SK-N-SH treated with all-trans-retinoic acid at 6 μM for 48 hours (cell line): Measurements from ENCODE around the gene TTC8.
A peak's percentile ranks its signal among the peaks of the same experiment; 100 is the strongest.

Experiments
- ATAC-seq: fragments of 200-7000 bp; cut with Tn5 transposase; 3 replicates; pipeline ENCODE4 v1.9.1; 2020; ENCODE audit warnings: mild to moderate bottlenecking, moderate library complexity
- ARNTL ChIP-seq: fragments of 450-650 bp; formaldehyde crosslinking; IDR thresholded peaks from 2 replicates; pipeline ENCODE4 v1.5.0; 2020; ENCODE audit warnings: low read depth, mild to moderate bottlenecking, moderate library complexity, borderline replicate concordance
- BACH2 ChIP-seq: fragments of 250-450 bp; sonication (Bioruptor Pico); IDR thresholded peaks from 2 replicates; pipeline ENCODE4 v1.9.0; 2021; ENCODE audit warnings: mild to moderate bottlenecking, borderline replicate concordance
- ESRRG ChIP-seq: fragments of 250-450 bp; sonication (Bioruptor Pico); IDR thresholded peaks from 2 replicates; pipeline ENCODE4 v1.6.1; 2021; ENCODE audit warnings: mild to moderate bottlenecking
- GLIS3 ChIP-seq: fragments of 250-450 bp; sonication (Bioruptor Pico); IDR thresholded peaks from 2 replicates; pipeline ENCODE4 v1.5.0; 2020; ENCODE audit warnings: mild to moderate bottlenecking, moderate library complexity
- ISL1 ChIP-seq: fragments of 250-450 bp; sonication (Bioruptor Pico); IDR thresholded peaks from 2 replicates; pipeline ENCODE4 v2.1.2; 2022; ENCODE audit warnings: mild to moderate bottlenecking, moderate library complexity
- OSR1 ChIP-seq: fragments of 250-450 bp; sonication (Bioruptor Pico); IDR thresholded peaks from 2 replicates; pipeline ENCODE4 v1.8.0; 2022; ENCODE audit warnings: moderate library complexity, mild to moderate bottlenecking, inconsistent platforms
- PPARA ChIP-seq: fragments of 250-450 bp; sonication (Bioruptor Pico); IDR thresholded peaks from 2 replicates; pipeline ENCODE4 v1.5.0; 2020; ENCODE audit warnings: mild to moderate bottlenecking, borderline replicate concordance
- RARB ChIP-seq: fragments of 250-450 bp; sonication (Bioruptor Pico); IDR thresholded peaks from 2 replicates; pipeline ENCODE4 v1.8.0; 2021; ENCODE audit warnings: mild to moderate bottlenecking, moderate library complexity
- SNAI2 ChIP-seq: fragments of 250-450 bp; sonication (Bioruptor Pico); IDR thresholded peaks from 2 replicates; pipeline ENCODE4 v1.5.0; 2020; ENCODE audit warnings: mild to moderate bottlenecking, moderate library complexity
- TCF4 ChIP-seq: fragments of 250-450 bp; sonication (Bioruptor Pico); IDR thresholded peaks from 2 replicates; pipeline ENCODE4 v1.8.0; 2021; ENCODE audit warnings: mild to moderate bottlenecking, moderate library complexity, borderline replicate concordance
- TOX ChIP-seq: fragments of 250-450 bp; sonication (Bioruptor Pico); IDR thresholded peaks from 2 replicates; pipeline ENCODE4 v1.8.0; 2021; ENCODE audit warnings: mild to moderate bottlenecking, moderate library complexity, borderline replicate concordance
- ZFP3 ChIP-seq: fragments of 250-450 bp; sonication (Bioruptor Pico); IDR thresholded peaks from 2 replicates; pipeline ENCODE4 v1.5.0; 2020; ENCODE audit warnings: mild to moderate bottlenecking, moderate library complexity
- ZFP30 ChIP-seq: fragments of 450-650 bp; formaldehyde crosslinking; IDR thresholded peaks from 2 replicates; pipeline ENCODE4 v1.5.0; 2022; ENCODE audit warnings: mild to moderate bottlenecking, moderate library complexity
- ZNF70 ChIP-seq: fragments of 450-650 bp; formaldehyde crosslinking; IDR thresholded peaks from 2 replicates; pipeline ENCODE4 v1.5.0; 2020; ENCODE audit warnings: mild to moderate bottlenecking, moderate library complexity
- ZNF8 ChIP-seq: fragments of 450-650 bp; formaldehyde crosslinking; IDR thresholded peaks from 2 replicates; pipeline ENCODE4 v1.5.0; 2020; ENCODE audit warnings: mild to moderate bottlenecking, moderate library complexity
- TF ChIP-seq, protein P1 (sequence below): fragments of 250-450 bp; sonication (Bioruptor Pico); IDR thresholded peaks from 2 replicates; pipeline ENCODE4 v1.5.0; 2020; ENCODE audit warnings: mild to moderate bottlenecking, moderate library complexity
- TF ChIP-seq, protein P2 (sequence below): fragments of 250-450 bp; sonication (Bioruptor Pico); IDR thresholded peaks from 2 replicates; pipeline ENCODE4 v1.5.1; 2020; ENCODE audit warnings: low read depth, mild to moderate bottlenecking, moderate library complexity
- TF ChIP-seq, protein P3 (sequence below): fragments of 250-450 bp; sonication (Bioruptor Pico); IDR thresholded peaks from 2 replicates; pipeline ENCODE4 v1.8.0; 2020; ENCODE audit warnings: mild to moderate bottlenecking, moderate library complexity, borderline replicate concordance
- TF ChIP-seq, protein P4 (sequence below): fragments of 250-450 bp; sonication (Bioruptor Pico); IDR thresholded peaks from 2 replicates; pipeline ENCODE4 v1.5.1; 2021; ENCODE audit warnings: mild to moderate bottlenecking, moderate library complexity
- TF ChIP-seq, protein P5 (sequence below): fragments of 250-450 bp; sonication (Bioruptor Pico); IDR thresholded peaks from 2 replicates; pipeline ENCODE4 v1.8.0; 2021; ENCODE audit warnings: low read depth, mild to moderate bottlenecking, moderate library complexity, borderline replicate concordance

Gene TTC8

DNA sequence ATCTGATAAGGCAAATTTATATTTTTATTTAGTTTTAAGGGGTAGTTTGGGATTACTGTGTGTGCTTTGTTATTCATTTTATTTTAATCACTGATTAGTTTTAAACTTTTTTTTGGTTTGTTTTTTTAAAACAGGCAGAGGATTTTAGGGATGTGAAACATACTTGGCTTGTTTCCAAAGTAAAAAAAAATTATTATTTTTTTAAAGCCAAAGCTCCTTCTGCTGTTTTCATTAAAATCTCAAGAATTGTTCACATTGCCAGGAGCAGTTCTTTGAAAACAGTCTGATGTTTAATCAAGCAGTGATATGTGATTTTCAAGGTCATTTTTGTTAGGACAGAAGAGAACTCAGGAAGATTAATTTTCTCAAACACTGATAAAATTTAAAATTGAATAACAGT lies 11.2 kb downstream of the TTC8 start:
- no peak for TF ChIP-seq ISL1
- TF ChIP-seq, protein P1, sequence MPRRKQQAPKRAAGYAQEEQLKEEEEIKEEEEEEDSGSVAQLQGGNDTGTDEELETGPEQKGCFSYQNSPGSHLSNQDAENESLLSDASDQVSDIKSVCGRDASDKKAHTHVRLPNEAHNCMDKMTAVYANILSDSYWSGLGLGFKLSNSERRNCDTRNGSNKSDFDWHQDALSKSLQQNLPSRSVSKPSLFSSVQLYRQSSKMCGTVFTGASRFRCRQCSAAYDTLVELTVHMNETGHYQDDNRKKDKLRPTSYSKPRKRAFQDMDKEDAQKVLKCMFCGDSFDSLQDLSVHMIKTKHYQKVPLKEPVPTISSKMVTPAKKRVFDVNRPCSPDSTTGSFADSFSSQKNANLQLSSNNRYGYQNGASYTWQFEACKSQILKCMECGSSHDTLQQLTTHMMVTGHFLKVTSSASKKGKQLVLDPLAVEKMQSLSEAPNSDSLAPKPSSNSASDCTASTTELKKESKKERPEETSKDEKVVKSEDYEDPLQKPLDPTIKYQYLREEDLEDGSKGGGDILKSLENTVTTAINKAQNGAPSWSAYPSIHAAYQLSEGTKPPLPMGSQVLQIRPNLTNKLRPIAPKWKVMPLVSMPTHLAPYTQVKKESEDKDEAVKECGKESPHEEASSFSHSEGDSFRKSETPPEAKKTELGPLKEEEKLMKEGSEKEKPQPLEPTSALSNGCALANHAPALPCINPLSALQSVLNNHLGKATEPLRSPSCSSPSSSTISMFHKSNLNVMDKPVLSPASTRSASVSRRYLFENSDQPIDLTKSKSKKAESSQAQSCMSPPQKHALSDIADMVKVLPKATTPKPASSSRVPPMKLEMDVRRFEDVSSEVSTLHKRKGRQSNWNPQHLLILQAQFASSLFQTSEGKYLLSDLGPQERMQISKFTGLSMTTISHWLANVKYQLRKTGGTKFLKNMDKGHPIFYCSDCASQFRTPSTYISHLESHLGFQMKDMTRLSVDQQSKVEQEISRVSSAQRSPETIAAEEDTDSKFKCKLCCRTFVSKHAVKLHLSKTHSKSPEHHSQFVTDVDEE (CRISPR knock-in tag), result no peak

DNA sequence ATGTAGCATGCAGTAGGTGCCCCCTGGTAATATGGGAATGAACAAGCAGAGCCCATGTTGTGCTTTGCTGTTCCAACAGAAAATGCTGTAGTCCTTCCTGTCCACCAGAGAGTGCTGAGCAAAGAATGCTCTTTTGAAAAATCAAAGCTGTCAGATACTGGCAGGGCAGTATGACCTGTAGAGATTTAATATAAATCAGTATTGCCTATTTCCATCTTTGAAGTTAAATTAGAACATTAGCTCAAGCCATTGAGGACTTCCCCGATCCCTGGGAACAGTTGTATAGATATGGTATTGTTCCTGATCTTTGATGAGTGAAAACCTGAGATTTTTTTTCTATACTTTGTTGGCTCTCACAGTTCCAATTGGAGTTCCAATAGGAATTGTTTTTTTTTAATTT lies 13.0 kb downstream of the TTC8 start:
- TF ChIP-seq ZNF8 (CRISPR knock-in tag) (no peak), ESRRG (CRISPR knock-in tag) (no peak), ZNF70 (CRISPR knock-in tag) (no peak), ARNTL (no peak), GLIS3 (no peak), ZFP3 (no peak)
- TF ChIP-seq, protein P2, sequence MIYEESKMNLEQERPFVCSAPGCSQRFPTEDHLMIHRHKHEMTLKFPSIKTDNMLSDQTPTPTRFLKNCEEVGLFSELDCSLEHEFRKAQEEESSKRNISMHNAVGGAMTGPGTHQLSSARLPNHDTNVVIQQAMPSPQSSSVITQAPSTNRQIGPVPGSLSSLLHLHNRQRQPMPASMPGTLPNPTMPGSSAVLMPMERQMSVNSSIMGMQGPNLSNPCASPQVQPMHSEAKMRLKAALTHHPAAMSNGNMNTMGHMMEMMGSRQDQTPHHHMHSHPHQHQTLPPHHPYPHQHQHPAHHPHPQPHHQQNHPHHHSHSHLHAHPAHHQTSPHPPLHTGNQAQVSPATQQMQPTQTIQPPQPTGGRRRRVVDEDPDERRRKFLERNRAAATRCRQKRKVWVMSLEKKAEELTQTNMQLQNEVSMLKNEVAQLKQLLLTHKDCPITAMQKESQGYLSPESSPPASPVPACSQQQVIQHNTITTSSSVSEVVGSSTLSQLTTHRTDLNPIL, result no peak
- TF ChIP-seq, protein P3, sequence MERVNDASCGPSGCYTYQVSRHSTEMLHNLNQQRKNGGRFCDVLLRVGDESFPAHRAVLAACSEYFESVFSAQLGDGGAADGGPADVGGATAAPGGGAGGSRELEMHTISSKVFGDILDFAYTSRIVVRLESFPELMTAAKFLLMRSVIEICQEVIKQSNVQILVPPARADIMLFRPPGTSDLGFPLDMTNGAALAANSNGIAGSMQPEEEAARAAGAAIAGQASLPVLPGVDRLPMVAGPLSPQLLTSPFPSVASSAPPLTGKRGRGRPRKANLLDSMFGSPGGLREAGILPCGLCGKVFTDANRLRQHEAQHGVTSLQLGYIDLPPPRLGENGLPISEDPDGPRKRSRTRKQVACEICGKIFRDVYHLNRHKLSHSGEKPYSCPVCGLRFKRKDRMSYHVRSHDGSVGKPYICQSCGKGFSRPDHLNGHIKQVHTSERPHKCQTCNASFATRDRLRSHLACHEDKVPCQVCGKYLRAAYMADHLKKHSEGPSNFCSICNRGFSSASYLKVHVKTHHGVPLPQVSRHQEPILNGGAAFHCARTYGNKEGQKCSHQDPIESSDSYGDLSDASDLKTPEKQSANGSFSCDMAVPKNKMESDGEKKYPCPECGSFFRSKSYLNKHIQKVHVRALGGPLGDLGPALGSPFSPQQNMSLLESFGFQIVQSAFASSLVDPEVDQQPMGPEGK (CRISPR knock-in tag), result no peak
- TF ChIP-seq, all 23 proteins: peak for 0
- ATAC-seq, result 0 out of 3 replicates have a peak, but pooled peaks have one; percentile 12

More for the DNA sequence above, 11.2 kb downstream of the TTC8 start:
- no peak for ATAC-seq

DNA sequence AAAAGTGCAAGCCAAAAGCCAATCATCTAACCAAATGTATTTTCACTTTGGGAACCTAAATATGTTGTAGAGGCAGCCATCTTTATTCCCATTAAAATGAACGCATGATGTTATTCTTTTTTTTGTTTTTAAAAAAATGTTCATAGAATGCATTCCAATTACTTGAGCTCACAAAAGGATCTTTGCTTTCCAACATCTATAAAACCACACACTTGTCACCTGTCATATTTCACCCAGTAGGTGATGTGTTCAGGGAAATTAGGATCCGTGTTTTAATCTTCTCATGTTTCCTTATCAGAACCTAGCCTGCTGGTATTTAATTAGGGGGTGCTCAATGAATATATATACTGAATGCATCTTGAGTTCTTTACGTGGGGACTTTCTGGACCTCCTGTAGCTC lies 13.6 kb downstream of the TTC8 start:
- TF ChIP-seq ZNF70 (CRISPR knock-in tag) (no peak), BACH2 (CRISPR knock-in tag) (no peak), SNAI2 (CRISPR knock-in tag) (no peak), GLIS3 (no peak)
- TF ChIP-seq, all 23 proteins: peak for 0
- no peak for ATAC-seq

DNA sequence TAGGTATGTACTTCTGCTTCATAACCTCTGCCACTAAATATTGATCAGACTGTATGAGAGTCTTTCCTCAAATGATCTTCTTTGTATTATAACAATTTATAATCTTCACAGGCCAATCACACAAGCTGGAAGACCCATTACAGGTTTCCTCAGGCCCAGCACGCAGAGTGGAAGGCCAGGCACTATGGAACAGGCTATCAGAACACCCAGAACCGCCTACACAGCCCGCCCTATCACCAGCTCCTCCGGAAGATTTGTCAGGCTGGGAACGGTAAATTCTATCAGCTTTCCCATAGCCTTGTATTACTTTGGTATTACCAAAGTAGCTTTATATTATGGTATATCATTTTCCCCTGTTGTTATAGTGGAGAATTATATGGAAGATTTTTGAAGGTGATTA lies 16.5 kb downstream of the TTC8 start:
- ATAC-seq, result no peak
- TF ChIP-seq, protein P4, sequence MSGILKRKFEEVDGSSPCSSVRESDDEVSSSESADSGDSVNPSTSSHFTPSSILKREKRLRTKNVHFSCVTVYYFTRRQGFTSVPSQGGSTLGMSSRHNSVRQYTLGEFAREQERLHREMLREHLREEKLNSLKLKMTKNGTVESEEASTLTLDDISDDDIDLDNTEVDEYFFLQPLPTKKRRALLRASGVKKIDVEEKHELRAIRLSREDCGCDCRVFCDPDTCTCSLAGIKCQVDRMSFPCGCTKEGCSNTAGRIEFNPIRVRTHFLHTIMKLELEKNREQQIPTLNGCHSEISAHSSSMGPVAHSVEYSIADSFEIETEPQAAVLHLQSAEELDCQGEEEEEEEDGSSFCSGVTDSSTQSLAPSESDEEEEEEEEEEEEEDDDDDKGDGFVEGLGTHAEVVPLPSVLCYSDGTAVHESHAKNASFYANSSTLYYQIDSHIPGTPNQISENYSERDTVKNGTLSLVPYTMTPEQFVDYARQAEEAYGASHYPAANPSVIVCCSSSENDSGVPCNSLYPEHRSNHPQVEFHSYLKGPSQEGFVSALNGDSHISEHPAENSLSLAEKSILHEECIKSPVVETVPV (CRISPR knock-in tag), result no peak
- TF ChIP-seq ZFP30 (CRISPR knock-in tag), result no peak
- TF ChIP-seq BACH2 (CRISPR knock-in tag), result no peak
- TF ChIP-seq RARB, result no peak
- TF ChIP-seq, protein P1 (CRISPR knock-in tag), result no peak
- TF ChIP-seq ZFP3, result no peak
- TF ChIP-seq, protein P2, result no peak
- no peak for TF ChIP-seq ISL1
- TF ChIP-seq PPARA (CRISPR knock-in tag), result no peak
- TF ChIP-seq ZNF8 (CRISPR knock-in tag), result no peak
- no peak for TF ChIP-seq OSR1 (CRISPR knock-in tag)
- no peak for TF ChIP-seq ZNF70 (CRISPR knock-in tag)
- TF ChIP-seq ARNTL, result no peak
- TF ChIP-seq, protein P3 (CRISPR knock-in tag), result no peak
- no peak for TF ChIP-seq TCF4 (CRISPR knock-in tag)
- TF ChIP-seq GLIS3, result no peak
- TF ChIP-seq, protein P5, sequence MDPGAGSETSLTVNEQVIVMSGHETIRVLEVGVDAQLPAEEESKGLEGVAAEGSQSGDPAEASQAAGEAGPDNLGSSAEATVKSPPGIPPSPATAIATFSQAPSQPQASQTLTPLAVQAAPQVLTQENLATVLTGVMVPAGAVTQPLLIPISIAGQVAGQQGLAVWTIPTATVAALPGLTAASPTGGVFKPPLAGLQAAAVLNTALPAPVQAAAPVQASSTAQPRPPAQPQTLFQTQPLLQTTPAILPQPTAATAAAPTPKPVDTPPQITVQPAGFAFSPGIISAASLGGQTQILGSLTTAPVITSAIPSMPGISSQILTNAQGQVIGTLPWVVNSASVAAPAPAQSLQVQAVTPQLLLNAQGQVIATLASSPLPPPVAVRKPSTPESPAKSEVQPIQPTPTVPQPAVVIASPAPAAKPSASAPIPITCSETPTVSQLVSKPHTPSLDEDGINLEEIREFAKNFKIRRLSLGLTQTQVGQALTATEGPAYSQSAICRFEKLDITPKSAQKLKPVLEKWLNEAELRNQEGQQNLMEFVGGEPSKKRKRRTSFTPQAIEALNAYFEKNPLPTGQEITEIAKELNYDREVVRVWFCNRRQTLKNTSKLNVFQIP, result no peak
- TF ChIP-seq TOX (CRISPR knock-in tag), result no peak
